ENCODE results near the gene OXSR1.

- TF ChIP-seq, protein P1, sequence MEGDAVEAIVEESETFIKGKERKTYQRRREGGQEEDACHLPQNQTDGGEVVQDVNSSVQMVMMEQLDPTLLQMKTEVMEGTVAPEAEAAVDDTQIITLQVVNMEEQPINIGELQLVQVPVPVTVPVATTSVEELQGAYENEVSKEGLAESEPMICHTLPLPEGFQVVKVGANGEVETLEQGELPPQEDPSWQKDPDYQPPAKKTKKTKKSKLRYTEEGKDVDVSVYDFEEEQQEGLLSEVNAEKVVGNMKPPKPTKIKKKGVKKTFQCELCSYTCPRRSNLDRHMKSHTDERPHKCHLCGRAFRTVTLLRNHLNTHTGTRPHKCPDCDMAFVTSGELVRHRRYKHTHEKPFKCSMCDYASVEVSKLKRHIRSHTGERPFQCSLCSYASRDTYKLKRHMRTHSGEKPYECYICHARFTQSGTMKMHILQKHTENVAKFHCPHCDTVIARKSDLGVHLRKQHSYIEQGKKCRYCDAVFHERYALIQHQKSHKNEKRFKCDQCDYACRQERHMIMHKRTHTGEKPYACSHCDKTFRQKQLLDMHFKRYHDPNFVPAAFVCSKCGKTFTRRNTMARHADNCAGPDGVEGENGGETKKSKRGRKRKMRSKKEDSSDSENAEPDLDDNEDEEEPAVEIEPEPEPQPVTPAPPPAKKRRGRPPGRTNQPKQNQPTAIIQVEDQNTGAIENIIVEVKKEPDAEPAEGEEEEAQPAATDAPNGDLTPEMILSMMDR (conservative IDR thresholded peaks at IDR 0.05 in 1 of 2, IDR thresholded peaks at IDR 0.05 in 1 of 2; ENCODE audit: extremely low read depth in 1 of 2, insufficient read depth in 1 of 2, low read depth in 1 of 2, low read length in 2 of 2), result no peak
- TF ChIP-seq EZH2 (IDR thresholded peaks at IDR 0.05; ENCODE audit: borderline replicate concordance, low read length), result no peak
Measured at GRCh38 chr3:38204599-38205471, 39.5 kb downstream of the OXSR1 start.

All from mammary epithelial cell (primary cell).